Posterior cingulate gyrus (tissue), 11 donors: ENCODE measurements around the gene OCEL1.

Source experiments
- DNase-seq, 10 donors: peaks; one replicate each; pipeline versions ENCODE4 v3.0.0 to v3.0.0-alpha.2; 2020 to 2021; ENCODE audit warnings: mixed read lengths in 3 of 10
- intact Hi-C: fragments of 100-400 bp; cut with DNase I; formaldehyde crosslinking; loops from one replicate; pipeline ENCODE4 v1.15.1; 2023

The OCEL1 gene

GRCh38 chr19:17209126-17210036, 16.6 kb upstream of the OCEL1 start:
- intact Hi-C loops: loop anchor here (10.0 kb wide), 2 partner anchors 55 to 135 kb away; partner anchors contain the start of genes BABAM1, HAUS8, MYO9B and USHBP1
- no peak for DNase-seq

- intact Hi-C loops: loop anchor here (10.0 kb wide), 2 partner anchors 55 to 135 kb away; partner anchors contain the start of genes BABAM1, HAUS8, MYO9B and USHBP1
- no peak for DNase-seq
These were observed 15.7 kb upstream of the OCEL1 start for GRCh38 chr19:17210296-17210695.

- intact Hi-C loops: loop anchor here (10.0 kb wide), 2 partner anchors 53 to 137 kb away; partner anchors contain the start of genes BABAM1, HAUS8, MYO9B and USHBP1
- DNase-seq: peak in 1 of 10 donors; percentile 81
These were observed 14.2 kb upstream of the OCEL1 start for GRCh38 chr19:17211547-17212446.

- intact Hi-C loops: loop anchor here (10.0 kb wide), 2 partner anchors 51 to 139 kb away; partner anchors contain the start of genes BABAM1, HAUS8, MYO9B and USHBP1
- no peak for DNase-seq
These were observed 12.7 kb upstream of the OCEL1 start for GRCh38 chr19:17213334-17213733.

- no peak for DNase-seq
- intact Hi-C loops: loop anchor here (10.0 kb wide), 2 partner anchors 50 to 140 kb away; partner anchors contain the start of genes BABAM1, HAUS8, MYO9B and USHBP1
These were observed 11.4 kb upstream of the OCEL1 start for GRCh38 chr19:17214508-17215126.

GRCh38 chr19:17215127-17215971, 10.7 kb upstream of the OCEL1 start, which contains the start of gene USE1:
Gene USE1, plus strand, starts transcription at chr19:17215357. Its CDS starts 49 bp downstream, at chr19:17215406.
- intact Hi-C loops: loop anchor here (10.0 kb wide), 2 partner anchors 49 to 141 kb away; partner anchors contain the start of genes BABAM1, HAUS8, MYO9B and USHBP1
- DNase-seq: peak; percentile 82 to 98 (median 88)

GRCh38 chr19:17216058-17216670, 9.9 kb upstream of the OCEL1 start:
- intact Hi-C loops: loop anchor here (10.0 kb wide), 2 partner anchors 49 to 141 kb away; partner anchors contain the start of genes BABAM1, HAUS8, MYO9B and USHBP1

GRCh38 chr19:17219286-17219685, 6.7 kb upstream of the OCEL1 start:
- intact Hi-C loops: loop anchor here (10.0 kb wide), 2 partner anchors 46 to 144 kb away; partner anchors contain the start of genes BABAM1, HAUS8, MYO9B and USHBP1

More at GRCh38 chr19:17216058-17216670, 9.9 kb upstream of the OCEL1 start:
- DNase-seq: no peak

GRCh38 chr19:17220207-17220758, 5.7 kb upstream of the OCEL1 start:
- no peak for DNase-seq
- intact Hi-C loops: no loop called here

More at GRCh38 chr19:17219286-17219685, 6.7 kb upstream of the OCEL1 start:
- no peak for DNase-seq

- intact Hi-C loops: no loop called here
- no peak for DNase-seq
These were observed 973 bp upstream of the OCEL1 start for GRCh38 chr19:17225053-17225452.

GRCh38 chr19:17227798-17228367, 1.9 kb downstream of the OCEL1 start:
- intact Hi-C loops: no loop called here
- DNase-seq: no peak

GRCh38 chr19:17229890-17230289, 3.9 kb downstream of the OCEL1 start:
- intact Hi-C loops: no loop called here
- DNase-seq: no peak

- DNase-seq: no peak
- intact Hi-C loops: no loop called here
These were observed 6.2 kb downstream of the OCEL1 start for GRCh38 chr19:17232258-17232657.

- peak in 4 of 10 donors; percentile 32 to 93 (median 69) for DNase-seq
- intact Hi-C loops: loop anchor here (1.0 kb wide), 1 partner anchor 168 kb away; no protein-coding TSS in a partner anchor
These were observed 8.9 kb downstream of the OCEL1 start for GRCh38 chr19:17234911-17235299.

GRCh38 chr19:17235300-17235970, 9.4 kb downstream of the OCEL1 start:
- intact Hi-C loops: loop anchor here (1.0 kb wide), 1 partner anchor 168 kb away; no protein-coding TSS in a partner anchor
- peak; percentile 55 to 97 (median 80) for DNase-seq

- intact Hi-C loops: loop anchor here (1.0 kb wide), 1 partner anchor 169 kb away; no protein-coding TSS in a partner anchor
- DNase-seq: no peak
These were observed 10.1 kb downstream of the OCEL1 start for GRCh38 chr19:17235971-17236777.
